SU-DHL-6 (cell line): Measurements from ENCODE around the gene RAD51D.

Experiments
- H2AFZ ChIP-seq: fragments of 200-600 bp; sonication (generic); 2 replicates; pipeline ENCODE4 v1.6.1; 2014; ENCODE audit warnings: low read depth, mild to moderate bottlenecking, moderate library complexity, mixed read lengths, antibody characterized with exemption, low read length; ENCODE audit not compliant: severe bottlenecking
- H3F3A ChIP-seq: fragments of 200-600 bp; shearing (Covaris generic); 2 replicates; pipeline ENCODE4 v1.6.0; 2016; ENCODE audit warnings: antibody characterized with exemption, mild to moderate bottlenecking; ENCODE audit not compliant: insufficient read depth
- H3K27ac ChIP-seq: fragments of 200-600 bp; sonication (generic); 2 replicates; pipeline ENCODE4 v1.5.1; 2016; ENCODE audit warnings: low read depth, mild to moderate bottlenecking, low read length, moderate library complexity, mixed read lengths
- H3K27me3 ChIP-seq: fragments of 200-600 bp; sonication (generic), shearing (Covaris generic); 2 replicates; pipeline ENCODE4 v1.6.0; 2014; ENCODE audit warnings: mild to moderate bottlenecking, low read length
- H3K36me3 ChIP-seq: fragments of 200-600 bp; sonication (generic); 2 replicates; pipeline ENCODE4 v1.6.1; 2014; ENCODE audit warnings: mild to moderate bottlenecking, low read length, mixed read lengths
- H3K4me2 ChIP-seq: fragments of 300-600, 200-600 bp; shearing (Covaris generic), sonication (generic); 2 replicates; pipeline ENCODE4 v1.6.0; 2014; ENCODE audit warnings: low read length, low read depth, mild to moderate bottlenecking; ENCODE audit not compliant: poor library complexity, severe bottlenecking
- H3K4me3 ChIP-seq: fragments of 200-600 bp; sonication (generic); 2 replicates; pipeline ENCODE4 v1.5.1; 2014; ENCODE audit warnings: antibody characterized with exemption, low read length, mild to moderate bottlenecking, mixed read lengths; ENCODE audit not compliant: insufficient read depth, poor library complexity, severe bottlenecking
- H3K79me2 ChIP-seq: fragments of 200-600 bp; sonication (generic); 2 replicates; pipeline ENCODE4 v1.6.1; 2014; ENCODE audit warnings: mild to moderate bottlenecking, low read length, moderate library complexity; ENCODE audit not compliant: insufficient read depth
- H3K9ac ChIP-seq: fragments of 200-600 bp; sonication (generic); 2 replicates; pipeline ENCODE4 v1.7.0; 2014; ENCODE audit warnings: mild to moderate bottlenecking, low read length
- H3K9me2 ChIP-seq: fragments of 200-600 bp; sonication (generic); replicated peaks from 2 replicates; pipeline ENCODE4 v1.6.1; 2014; ENCODE audit warnings: low read length; ENCODE audit not compliant: insufficient read depth
- H3K9me3 ChIP-seq: fragments of 200-600 bp; sonication (generic); 2 replicates; pipeline ENCODE4 v1.6.1; 2014; ENCODE audit warnings: low read length, mixed read lengths; ENCODE audit not compliant: insufficient read depth
- H4K20me1 ChIP-seq: fragments of 200-600 bp; sonication (generic); 2 replicates; pipeline ENCODE4 v1.6.1; 2014; ENCODE audit warnings: low read depth, mild to moderate bottlenecking, antibody characterized with exemption, low read length, moderate library complexity, mixed read lengths
- CTCF ChIP-seq: fragments of 200-600 bp; sonication (generic); IDR thresholded peaks from one replicate; pipeline ENCODE4 v1.5.1; 2017; ENCODE audit warnings: antibody characterized with exemption, mild to moderate bottlenecking, low read length, moderate library complexity; ENCODE audit not compliant: insufficient read depth, poor library complexity, severe bottlenecking
- EZH2phosphoT487 ChIP-seq: fragments of 200-600 bp; sonication (generic), shearing (Covaris generic); conservative IDR thresholded peaks from 2 replicates; pipeline ENCODE4 v1.6.1; 2018; ENCODE audit warnings: mild to moderate bottlenecking, antibody characterized with exemption, low read length, moderate library complexity, mixed read lengths

RAD51D gene

GRCh38 chr17:35166526-35166925 lies 46.9 kb upstream of the RAD51D start:
- Histone ChIP-seq H3K27ac (no peak overlapping the region), H3K9me2 (no peaks in the 10 kb centered on the region), H3F3A (no peaks in the 10 kb centered on the region), H3K4me2 (no peak overlapping the region), H3K36me3 (no peaks in the 10 kb centered on the region), H3K9me3 (no peaks in the 10 kb centered on the region), H3K79me2 (no peaks in the 10 kb centered on the region), H3K9ac (no peak overlapping the region), H3K27me3 (no peaks in the 10 kb centered on the region), H4K20me1 (no peaks in the 10 kb centered on the region), H2AFZ (no peak overlapping the region), H3K4me3 (no peak overlapping the region)
- TF ChIP-seq CTCF (no peak), EZH2phosphoT487 (no peak)

GRCh38 chr17:35164716-35165115 lies 45.1 kb upstream of the RAD51D start:
- no peak overlapping the region for H3K9ac ChIP-seq
- no peak overlapping the region for H3K4me2 ChIP-seq
- no peak overlapping the region for H2AFZ ChIP-seq
- no peaks in the 10 kb centered on the region for H4K20me1 ChIP-seq
- no peaks in the 10 kb centered on the region for H3K36me3 ChIP-seq
- no peak overlapping the region for H3K27ac ChIP-seq
- no peaks in the 10 kb centered on the region for H3K9me3 ChIP-seq
- no peaks in the 10 kb centered on the region for H3K79me2 ChIP-seq
- H3K27me3 ChIP-seq = no peaks in the 10 kb centered on the region
- no peak overlapping the region for H3K4me3 ChIP-seq
- no peaks in the 10 kb centered on the region for H3K9me2 ChIP-seq
- TF ChIP-seq EZH2phosphoT487 (no peak), CTCF (no peak)
- H3F3A ChIP-seq = no peaks in the 10 kb centered on the region

GRCh38 chr17:35163886-35164285 lies 44.2 kb upstream of the RAD51D start:
- Histone ChIP-seq H3K4me3 (no peak overlapping the region), H2AFZ (no peak overlapping the region), H3K27me3 (no peaks in the 10 kb centered on the region), H3K36me3 (no peaks in the 10 kb centered on the region), H3K9ac (no peak overlapping the region), H3K9me3 (no peaks in the 10 kb centered on the region), H3K9me2 (no peaks in the 10 kb centered on the region), H4K20me1 (no peaks in the 10 kb centered on the region), H3F3A (no peaks in the 10 kb centered on the region), H3K27ac (no peak overlapping the region), H3K79me2 (no peaks in the 10 kb centered on the region), H3K4me2 (no peak overlapping the region)
- TF ChIP-seq CTCF (no peak), EZH2phosphoT487 (no peak)
